Prostate gland (tissue), 2 donors: ENCODE measurements around the gene FRMD4B. TPM values are rescaled to one million over a fixed set of nuclear protein-coding genes. Genes with fewer than 3 reads are reported as not detected.

ENCODE experiments used
- DNase-seq: peaks from one replicate; pipeline ENCODE4 v3.0.0-alpha.2; 2019; ENCODE audit warnings: low spot score
- H3K27ac ChIP-seq, 2 donors: fragments of 200-600 bp; sonication (generic); 2 replicates each; pipeline ENCODE4 v1.5.1; 2017 to 2019
- H3K27me3 ChIP-seq: fragments of 200-600 bp; sonication (generic); replicated peaks from 2 replicates; pipeline ENCODE4 v1.5.1; 2019; ENCODE audit not compliant: insufficient read depth
- H3K36me3 ChIP-seq, 2 donors: fragments of 200-600 bp; sonication (generic); 1 replicate in 1 of 2; 2 replicates in 1 of 2; pipeline versions ENCODE4 v1.5.1 to v1.8.1; 2017 to 2019
- H3K4me1 ChIP-seq: fragments of 200-600 bp; sonication (generic); replicated peaks from 2 replicates; pipeline ENCODE4 v1.5.1; 2019
- H3K4me3 ChIP-seq, 2 donors: fragments of 200-600 bp; sonication (generic); 2 replicates each; pipeline ENCODE4 v1.5.1; 2017 to 2019
- H3K9me3 ChIP-seq: fragments of 200-600 bp; sonication (generic); 2 replicates; pipeline ENCODE4 v1.5.1; 2017
- POLR2A ChIP-seq: fragments of 450-650 bp; IDR thresholded peaks from one replicate; pipeline ENCODE4 v1.6.1; 2016; ENCODE audit warnings: antibody characterized with exemption, mild to moderate bottlenecking
- POLR2AphosphoS5 ChIP-seq: sonication (generic); formaldehyde crosslinking; IDR thresholded peaks from one replicate; pipeline ENCODE4 v1.6.1; 2017; ENCODE audit warnings: antibody characterized with exemption
- WGBS: methylation state at CpG from one replicate; pipeline ENCODE4 v1.1.5; 2018; 5-methylcytosine and 5-hydroxymethylcytosine counted together
- intact Hi-C: fragments of 100-400 bp; cut with DNase I; formaldehyde crosslinking; loops from one replicate; pipeline ENCODE4 v1.14.2; 2022
- total RNA-seq, 2 donors: library from RNA; depleted of rRNA; stranded (reverse); fragments of >200 nt; gene quantifications; one replicate each; pipeline ENCODE4 v1.1.0, GENCODE V29; 2016
- TF ChIP-seq, protein P1 (sequence below), 4 experiments: fragments of 200-600 bp in 2 of 4; fragments of 450-650 bp in 2 of 4; sonication (generic) in 2 of 4; IDR thresholded peaks; 1 replicate in 3 of 4; 2 replicates in 1 of 4; pipeline ENCODE4 v1.5.1; 2016 to 2019; ENCODE audit warnings: antibody characterized with exemption in 4 of 4, mild to moderate bottlenecking in 2 of 4, moderate library complexity in 2 of 4

FRMD4B gene
- total RNA-seq, 2 donors from 2014 or later = 31.0 to 41.4 TPM

DNA sequence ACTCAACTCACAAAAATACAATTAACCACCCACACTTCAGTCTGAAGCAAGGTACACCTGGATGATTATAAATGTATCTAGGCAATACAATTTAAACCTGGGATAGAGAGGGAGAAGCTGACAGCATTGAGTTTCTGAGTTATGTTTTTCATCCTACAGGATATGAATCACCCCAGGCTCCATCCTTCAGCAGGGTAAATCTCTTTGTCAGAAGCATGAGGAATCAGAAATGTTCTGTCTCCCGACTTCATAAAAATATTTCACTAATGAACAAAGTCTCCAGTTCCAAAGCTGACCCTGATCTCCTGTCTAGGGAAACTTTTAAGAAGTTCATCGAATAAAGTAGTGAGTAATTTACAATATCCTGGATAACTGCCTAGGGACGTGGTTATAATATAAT lies 25.5 kb upstream of the FRMD4B start:
- intact Hi-C loops = loop anchor here (2.0 to 5.0 kb wide), 2 partner anchors 104 to 249 kb away; no protein-coding TSS in a partner anchor
- no peaks in the 10 kb centered on the region for H3K9me3 ChIP-seq
- H3K4me3 ChIP-seq = no peak overlapping the region
- no peak overlapping the region for H3K27ac ChIP-seq
- whole genome bisulfite sequencing = 44% methylated on average over 3 of the region's 3 CpGs
- DNase-seq = no peak
- TF ChIP-seq POLR2AphosphoS5 (no peak), POLR2A (no peak)
- TF ChIP-seq, protein P1, sequence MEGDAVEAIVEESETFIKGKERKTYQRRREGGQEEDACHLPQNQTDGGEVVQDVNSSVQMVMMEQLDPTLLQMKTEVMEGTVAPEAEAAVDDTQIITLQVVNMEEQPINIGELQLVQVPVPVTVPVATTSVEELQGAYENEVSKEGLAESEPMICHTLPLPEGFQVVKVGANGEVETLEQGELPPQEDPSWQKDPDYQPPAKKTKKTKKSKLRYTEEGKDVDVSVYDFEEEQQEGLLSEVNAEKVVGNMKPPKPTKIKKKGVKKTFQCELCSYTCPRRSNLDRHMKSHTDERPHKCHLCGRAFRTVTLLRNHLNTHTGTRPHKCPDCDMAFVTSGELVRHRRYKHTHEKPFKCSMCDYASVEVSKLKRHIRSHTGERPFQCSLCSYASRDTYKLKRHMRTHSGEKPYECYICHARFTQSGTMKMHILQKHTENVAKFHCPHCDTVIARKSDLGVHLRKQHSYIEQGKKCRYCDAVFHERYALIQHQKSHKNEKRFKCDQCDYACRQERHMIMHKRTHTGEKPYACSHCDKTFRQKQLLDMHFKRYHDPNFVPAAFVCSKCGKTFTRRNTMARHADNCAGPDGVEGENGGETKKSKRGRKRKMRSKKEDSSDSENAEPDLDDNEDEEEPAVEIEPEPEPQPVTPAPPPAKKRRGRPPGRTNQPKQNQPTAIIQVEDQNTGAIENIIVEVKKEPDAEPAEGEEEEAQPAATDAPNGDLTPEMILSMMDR (IDR thresholded peaks at IDR 0.05) = no peak
- no peaks in the 10 kb centered on the region for H3K27me3 ChIP-seq
- H3K36me3 ChIP-seq = no peaks in the 10 kb centered on the region
- no peaks in the 10 kb centered on the region for H3K4me1 ChIP-seq

DNA sequence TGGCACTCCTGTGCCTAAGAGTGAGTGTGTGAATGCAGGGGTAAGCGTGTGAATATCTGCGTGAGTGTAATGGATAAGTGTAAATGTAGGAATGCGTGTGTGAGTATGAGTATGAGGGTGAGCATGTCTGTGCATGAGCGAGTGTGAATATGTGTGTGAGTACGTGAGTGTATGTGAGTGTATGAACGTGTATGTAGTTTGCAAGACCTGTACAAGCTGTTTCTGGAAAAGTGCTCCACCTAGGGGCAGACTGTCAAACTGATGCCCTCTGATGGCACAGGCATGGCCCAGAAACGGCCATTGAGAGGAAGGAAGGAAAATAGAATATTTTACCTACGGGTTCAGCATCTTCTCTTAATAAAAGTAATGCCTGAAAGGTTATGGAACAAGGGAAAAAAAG lies 24.4 kb upstream of the FRMD4B start:
- Histone ChIP-seq H3K27me3 (no peaks in the 10 kb centered on the region), H3K27ac (no peak overlapping the region), H3K4me3 (no peak overlapping the region), H3K36me3 (no peaks in the 10 kb centered on the region), H3K9me3 (no peaks in the 10 kb centered on the region), H3K4me1 (no peaks in the 10 kb centered on the region)
- intact Hi-C loops = loop anchor here (2.0 to 5.0 kb wide), 2 partner anchors 103 to 248 kb away; no protein-coding TSS in a partner anchor
- DNase-seq = peak; percentile 56
- WGBS = 46% methylated on average over 8 of the region's 8 CpGs
- TF ChIP-seq POLR2AphosphoS5 (no peak), POLR2A (no peak)
- TF ChIP-seq, protein P1 (IDR thresholded peaks at IDR 0.05) = peak in 3 of 4 experiments; percentile 58 to 75 (median 67)

DNA sequence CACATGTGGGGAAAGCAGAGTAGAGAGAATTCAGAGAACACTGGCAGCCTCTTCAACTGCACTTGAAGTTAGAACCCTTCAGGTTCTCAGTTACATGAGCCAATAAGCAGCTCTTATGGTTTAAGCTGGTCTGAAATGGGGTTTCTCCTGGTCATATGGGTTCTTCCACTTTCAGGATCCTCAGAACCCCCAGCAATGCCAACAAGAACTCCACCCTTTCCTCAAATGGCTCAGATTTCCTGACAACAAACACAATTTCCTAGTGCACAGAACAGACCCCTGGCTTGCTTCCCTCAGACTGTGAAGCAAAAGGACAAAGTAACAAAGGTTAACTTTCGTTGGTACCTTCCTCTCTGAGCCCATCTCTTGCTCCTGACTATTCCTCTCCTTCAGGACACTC lies 23.9 kb upstream of the FRMD4B start:
- WGBS = 86% methylated on average over 1 of the region's 1 CpG
- no peaks in the 10 kb centered on the region for H3K27me3 ChIP-seq
- H3K9me3 ChIP-seq = no peaks in the 10 kb centered on the region
- DNase-seq = no peak
- H3K4me1 ChIP-seq = no peaks in the 10 kb centered on the region
- H3K36me3 ChIP-seq = no peaks in the 10 kb centered on the region
- no peak overlapping the region for H3K27ac ChIP-seq
- intact Hi-C loops = loop anchor here (2.0 to 5.0 kb wide), 2 partner anchors 103 to 247 kb away; no protein-coding TSS in a partner anchor
- H3K4me3 ChIP-seq = no peak overlapping the region
- TF ChIP-seq POLR2A (no peak), POLR2AphosphoS5 (no peak)
- TF ChIP-seq, protein P1 (IDR thresholded peaks at IDR 0.05) = no peak

DNA sequence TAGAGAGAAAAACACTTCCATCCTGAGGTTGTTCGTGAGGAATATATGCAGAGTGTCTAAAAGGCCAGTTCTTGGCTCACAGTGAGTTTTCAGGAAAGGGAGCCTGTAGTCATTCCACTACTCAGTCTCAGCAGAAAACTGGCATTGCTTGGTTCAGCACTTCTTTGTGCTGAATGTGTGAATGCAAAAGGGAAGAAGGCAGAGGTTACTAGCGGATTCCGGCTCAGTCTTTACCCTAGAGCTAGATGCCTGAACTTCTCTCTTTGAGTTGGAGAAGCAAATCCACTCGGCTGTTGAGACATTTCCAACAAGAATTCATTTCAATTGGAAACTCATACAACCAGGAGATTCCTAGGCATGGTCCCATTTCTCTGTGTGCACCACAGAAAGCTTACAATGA lies 23.1 kb upstream of the FRMD4B start:
- no peaks in the 10 kb centered on the region for H3K9me3 ChIP-seq
- WGBS = 81% methylated on average over 4 of the region's 4 CpGs
- no peak for DNase-seq
- H3K4me3 ChIP-seq = no peak overlapping the region
- intact Hi-C loops = no loop called here
- no peaks in the 10 kb centered on the region for H3K4me1 ChIP-seq
- H3K36me3 ChIP-seq = no peaks in the 10 kb centered on the region
- H3K27ac ChIP-seq = no peak overlapping the region
- TF ChIP-seq POLR2A = no peak
- TF ChIP-seq POLR2AphosphoS5 = no peak
- TF ChIP-seq, protein P1 (IDR thresholded peaks at IDR 0.05) = no peak
- H3K27me3 ChIP-seq = no peaks in the 10 kb centered on the region

DNA sequence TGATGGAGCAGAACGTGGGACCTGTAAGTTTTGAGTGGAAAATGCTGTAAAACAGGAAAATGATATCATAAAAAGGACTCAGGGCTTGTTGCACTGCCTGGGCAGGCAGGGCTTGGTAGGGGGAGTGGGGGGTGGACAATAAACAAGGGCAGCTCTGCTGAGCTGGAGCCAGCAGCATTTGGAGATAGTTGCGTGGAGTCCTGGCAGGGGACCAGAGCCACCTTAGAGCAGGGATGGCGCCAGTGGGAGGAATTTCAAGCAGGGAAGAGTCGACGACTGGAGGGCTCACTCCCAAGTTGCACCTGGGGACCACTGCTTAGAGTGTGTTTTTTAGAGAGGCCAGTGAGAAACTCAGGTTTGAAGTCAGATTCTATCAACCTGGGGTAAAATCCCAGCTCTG lies 22.7 kb upstream of the FRMD4B start:
- 75% methylated on average over 5 of the region's 5 CpGs for WGBS
- H3K27me3 ChIP-seq = no peaks in the 10 kb centered on the region

More for the DNA sequence above, 22.7 kb upstream of the FRMD4B start:
- H3K9me3 ChIP-seq = no peaks in the 10 kb centered on the region
- no peak for TF ChIP-seq POLR2A
- TF ChIP-seq, protein P1 (IDR thresholded peaks at IDR 0.05) = no peak
- no peak for TF ChIP-seq POLR2AphosphoS5
- H3K4me3 ChIP-seq = no peak overlapping the region
- no peak for DNase-seq
- intact Hi-C loops = no loop called here
- no peaks in the 10 kb centered on the region for H3K4me1 ChIP-seq
- no peaks in the 10 kb centered on the region for H3K36me3 ChIP-seq
- no peak overlapping the region for H3K27ac ChIP-seq
